GM18508 (cell line): ENCODE results near the gene MGST3.
"Not testable (repeated sequence)": the region's sequence is repeated elsewhere in the genome, so short reads cannot be mapped to it uniquely, and the experiment has no call there.

Experiments used
- ATAC-seq: cut with Tn5 transposase; IDR thresholded peaks from one replicate; pipeline ENCODE4 v1.9.1; 2021; ENCODE audit warnings: moderate number of reproducible peaks; ENCODE audit not compliant: insufficient read depth, unreplicated experiment

MGST3 gene

GRCh38 chr1:165630629-165631341 lies at the start of gene MGST3:
MGST3 (plus strand) TSS chr1:165631234; CDS start chr1:165649848, 18,614 bp downstream.
- peak; percentile 41 for ATAC-seq

- no peak for ATAC-seq
Measured at GRCh38 chr1:165581926-165582325, 49.1 kb upstream of the MGST3 start.

GRCh38 chr1:165586398-165586797 lies 44.6 kb upstream of the MGST3 start:
- ATAC-seq = no peak

DNA sequence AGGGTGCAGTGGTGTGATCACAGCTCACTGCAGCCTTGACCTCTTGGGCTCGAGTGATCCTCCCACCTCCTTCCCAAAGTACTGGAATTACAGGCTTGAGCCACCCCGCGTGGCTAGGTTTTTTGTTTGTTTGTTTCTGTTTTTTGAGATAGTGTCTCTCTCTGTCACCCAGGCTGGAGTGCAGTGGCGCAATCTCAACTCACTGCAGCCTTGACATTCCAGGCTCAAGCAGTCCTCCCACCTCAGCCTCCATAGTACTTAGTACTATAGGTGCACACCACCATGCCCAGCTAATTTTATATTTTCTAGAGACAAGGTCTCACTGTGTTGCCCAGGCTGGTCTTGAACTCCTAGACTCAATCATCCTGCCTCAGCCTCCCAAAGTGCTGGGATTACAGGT lies 39.6 kb upstream of the MGST3 start:
- ATAC-seq = not testable (repeated sequence)

DNA sequence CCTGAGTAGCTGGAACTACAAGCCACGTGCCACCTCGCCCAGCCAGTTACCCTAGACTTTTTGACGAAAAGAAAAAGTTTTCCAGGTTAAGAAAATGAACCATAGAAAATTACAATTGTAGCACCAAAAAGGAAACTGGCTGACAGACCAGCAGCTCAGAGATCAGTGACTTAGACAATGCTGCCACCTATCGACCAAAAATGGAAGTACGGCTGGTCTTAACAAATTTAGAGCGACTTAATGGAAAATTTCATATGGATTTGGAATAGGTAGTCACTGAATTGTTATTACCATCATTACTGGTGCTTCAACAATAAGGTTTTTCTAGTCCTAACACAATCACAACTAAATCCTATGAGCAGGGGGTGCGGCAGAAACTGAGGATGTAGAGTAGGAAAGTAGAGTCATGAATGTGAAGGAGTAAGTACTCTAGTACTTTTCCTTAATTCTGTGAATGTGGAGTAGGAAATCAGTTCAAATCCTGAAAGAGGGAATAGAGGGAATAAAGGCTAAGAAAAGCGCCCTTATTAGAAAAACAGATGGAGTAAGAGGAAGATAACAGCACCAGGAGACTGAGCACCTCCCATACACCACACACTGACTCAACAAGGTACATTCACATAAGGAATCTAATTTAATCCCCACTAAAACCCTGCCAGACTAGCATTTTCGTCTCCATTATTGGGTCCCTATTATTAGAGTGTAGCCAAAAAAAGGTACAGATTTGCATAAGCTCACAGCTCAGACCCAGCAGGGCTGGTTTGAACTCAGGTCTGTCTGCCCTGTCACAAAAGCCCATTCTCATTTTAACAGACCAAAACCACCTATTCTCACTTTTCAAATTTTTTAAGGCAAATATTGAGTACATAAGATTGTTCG lies 37.9 kb upstream of the MGST3 start:
- ATAC-seq = no peak

DNA sequence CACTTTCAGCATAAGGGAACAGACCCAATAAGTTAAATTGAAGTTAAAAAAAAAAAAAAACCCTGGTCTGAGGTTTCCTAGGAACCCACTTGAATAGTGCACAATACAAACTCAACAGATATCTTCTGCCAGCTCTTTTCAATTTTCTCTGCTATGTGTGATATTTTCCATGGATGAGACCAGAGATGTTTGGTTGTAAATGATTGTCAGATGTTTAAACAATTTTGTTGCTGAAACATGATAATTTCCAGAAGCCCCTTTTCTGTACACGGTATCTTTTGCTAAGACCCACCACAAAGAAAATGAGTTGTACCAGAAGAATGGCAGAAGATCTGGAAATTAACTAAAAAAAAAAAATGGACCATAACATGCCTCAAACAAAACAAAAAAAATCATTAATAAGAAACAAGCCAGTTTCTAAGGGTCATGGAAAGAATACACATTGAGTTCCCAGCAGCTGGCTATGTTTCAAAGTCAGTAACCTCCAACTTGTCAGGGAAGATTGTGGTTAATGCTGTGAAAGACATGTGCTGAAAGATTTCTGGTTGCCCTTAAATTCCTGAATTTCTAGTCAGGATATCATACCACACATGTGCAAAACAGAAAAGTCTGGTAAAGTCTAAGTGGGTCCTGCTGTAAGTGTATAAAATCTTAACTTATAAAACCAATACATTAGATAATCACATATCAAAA lies 35.6 kb upstream of the MGST3 start:
- no peak for ATAC-seq

- ATAC-seq = peak; percentile 95
Measured at GRCh38 chr1:165597883-165598675, 33.0 kb upstream of the MGST3 start.

GRCh38 chr1:165598676-165599059 lies 32.4 kb upstream of the MGST3 start:
- ATAC-seq = no peak

GRCh38 chr1:165600793-165601192 lies 30.2 kb upstream of the MGST3 start:
- ATAC-seq = no peak

DNA sequence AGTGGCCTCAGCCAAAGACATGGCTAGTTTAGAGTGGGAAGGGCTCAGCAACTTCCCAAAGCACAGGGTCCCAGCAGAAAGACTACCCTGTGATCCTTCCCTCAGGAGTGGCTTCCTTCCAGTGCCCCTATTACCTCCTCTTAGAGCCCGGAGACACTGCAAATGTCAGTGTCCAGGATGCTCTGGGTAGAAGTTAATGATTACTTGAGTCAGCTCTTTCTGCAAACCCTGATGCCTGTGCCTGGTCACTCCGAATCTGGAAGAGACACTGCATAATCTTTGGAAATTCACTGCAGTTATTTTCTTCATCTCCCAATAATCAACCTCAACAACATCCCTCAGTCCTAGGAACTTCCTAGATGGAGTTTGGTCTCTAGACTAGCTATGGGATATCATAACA lies 27.2 kb upstream of the MGST3 start:
- ATAC-seq = no peak

GRCh38 chr1:165605246-165605645 lies 25.8 kb upstream of the MGST3 start:
- no peak for ATAC-seq

GRCh38 chr1:165606676-165607075 lies 24.4 kb upstream of the MGST3 start:
- not testable (repeated sequence) for ATAC-seq

GRCh38 chr1:165610866-165611265 lies 20.2 kb upstream of the MGST3 start:
- ATAC-seq = no peak

GRCh38 chr1:165612062-165612461 lies 19.0 kb upstream of the MGST3 start:
- no peak for ATAC-seq

GRCh38 chr1:165616054-165616612 lies 14.9 kb upstream of the MGST3 start:
- ATAC-seq = no peak

DNA sequence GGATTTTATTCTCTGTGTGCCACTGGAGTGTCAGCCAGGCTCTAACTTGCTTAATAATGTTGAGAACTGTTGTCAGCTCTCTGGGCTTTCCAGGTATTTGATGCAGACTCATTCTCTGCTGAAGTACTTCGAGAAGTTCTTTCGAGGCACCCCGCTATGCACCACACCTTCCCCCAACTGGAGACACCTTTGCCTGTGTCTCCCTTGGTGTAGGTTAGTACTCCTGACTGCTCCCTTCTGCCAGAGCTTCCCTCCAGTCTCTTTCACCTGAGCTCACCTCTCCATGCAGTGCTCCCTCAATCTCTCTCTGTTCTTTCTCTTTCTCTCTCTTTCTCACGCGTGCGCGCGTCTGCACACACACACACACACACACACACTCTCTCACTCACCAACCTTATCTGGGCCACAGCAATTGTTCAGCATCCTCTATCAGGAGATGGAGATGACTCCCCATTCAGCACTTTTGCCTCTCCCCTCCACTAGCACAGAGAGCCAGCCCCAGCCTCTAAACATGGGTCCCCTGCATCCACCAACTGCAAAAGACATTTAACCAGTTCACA lies 14.0 kb upstream of the MGST3 start:
- no peak for ATAC-seq

DNA sequence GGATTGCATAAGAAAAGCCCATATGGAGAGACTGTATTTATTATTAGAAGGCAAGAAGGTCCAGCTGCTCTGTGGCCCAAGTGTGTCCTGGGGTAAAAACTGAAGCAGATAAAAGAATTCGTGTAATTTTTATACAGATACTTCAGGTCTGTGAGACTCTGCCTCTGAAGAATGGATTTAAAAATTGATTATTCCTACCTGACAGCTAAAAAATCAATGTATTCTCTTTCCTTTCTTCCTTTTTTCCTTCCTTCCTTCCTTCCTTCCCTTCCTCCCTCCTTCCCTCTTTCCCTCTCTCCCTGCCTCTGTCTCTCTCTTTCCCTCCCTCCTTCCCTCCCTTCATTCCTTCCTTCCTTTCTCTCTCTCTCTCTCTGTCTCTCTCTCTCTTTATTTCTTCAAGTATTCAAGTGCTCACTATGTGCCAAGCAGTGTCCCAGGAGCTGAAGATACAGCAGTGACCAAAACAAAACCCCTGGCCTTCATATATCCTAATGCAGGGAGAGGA lies 11.3 kb upstream of the MGST3 start:
- ATAC-seq = no peak

- ATAC-seq = no peak
Measured at GRCh38 chr1:165623624-165624023, 7.4 kb upstream of the MGST3 start.

DNA sequence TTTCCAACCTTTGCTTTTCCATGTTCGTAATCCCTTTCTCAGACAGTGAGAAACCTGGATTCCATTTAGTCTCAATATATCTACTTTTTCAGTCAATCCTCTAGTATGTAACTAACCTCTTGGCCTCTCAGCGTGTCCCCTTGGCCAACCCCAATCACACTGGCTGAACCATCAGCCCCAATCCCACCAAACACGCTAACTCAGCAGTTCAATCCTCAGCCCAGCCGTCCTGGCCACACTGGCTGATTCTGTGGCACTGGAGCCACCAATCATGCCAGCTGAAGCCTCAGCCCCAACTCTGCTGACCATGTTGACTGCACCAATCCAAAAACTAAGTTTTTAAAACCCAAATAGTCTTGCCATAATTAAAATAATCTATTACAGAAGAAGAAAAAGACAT lies 6.6 kb upstream of the MGST3 start:
- no peak for ATAC-seq
